Measurements from ENCODE around the gene GGT6.
A peak's percentile ranks its signal among the peaks of the same experiment; 100 is the strongest.
"Not testable (repeated sequence)": the region's sequence is repeated elsewhere in the genome, so short reads cannot be mapped to it uniquely, and the experiment has no call there.

Gene GGT6

GRCh38 chr17:4591529-4591928 lies 31.2 kb upstream of the GGT6 start:
- DNase-seq, result no peak

DNA sequence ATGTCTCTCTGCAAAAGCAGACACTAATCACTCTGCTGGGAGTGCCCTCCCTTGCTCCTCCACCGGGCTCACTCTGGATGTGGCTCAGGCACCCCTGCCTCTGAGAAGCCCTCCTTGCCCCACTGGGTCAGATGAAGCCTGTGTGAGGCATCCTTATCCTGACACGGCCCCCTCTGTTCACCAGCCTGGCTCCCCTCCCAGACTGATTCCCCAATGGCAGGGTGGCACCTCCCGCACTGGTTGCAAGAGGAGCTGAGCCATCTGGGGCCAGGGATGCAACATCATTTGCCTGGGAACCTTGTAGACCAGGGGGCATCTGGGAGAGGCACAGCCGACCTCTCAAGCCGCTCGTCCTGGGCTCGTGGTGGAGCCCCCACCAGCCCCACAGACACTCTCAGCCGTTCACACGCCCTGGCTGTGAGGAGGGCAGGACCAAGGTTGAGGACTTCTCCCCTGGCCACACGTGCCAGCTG lies 30.6 kb upstream of the GGT6 start:
- DNase-seq, result no peak

DNA sequence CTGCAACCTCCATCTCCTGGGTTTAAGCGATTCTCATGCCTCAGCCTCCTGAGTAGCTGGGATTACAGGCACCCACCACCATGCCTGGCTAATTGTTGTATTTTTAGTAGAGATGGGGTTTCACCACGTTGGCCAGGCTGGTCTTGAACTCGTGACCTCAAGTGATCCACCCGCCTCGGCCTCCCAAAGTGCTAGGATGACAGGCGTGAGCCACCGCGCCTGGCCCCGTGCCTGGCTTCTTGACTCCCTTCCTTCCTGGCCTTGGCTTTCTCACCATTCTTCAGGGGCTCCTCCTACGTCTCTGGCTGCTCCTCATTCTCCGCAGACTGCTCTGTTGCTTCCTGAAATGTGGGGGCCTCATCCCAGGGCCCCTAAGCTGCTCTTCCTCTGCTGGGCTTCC lies 29.7 kb upstream of the GGT6 start:
- DNase-seq, result not testable (repeated sequence)

DNA sequence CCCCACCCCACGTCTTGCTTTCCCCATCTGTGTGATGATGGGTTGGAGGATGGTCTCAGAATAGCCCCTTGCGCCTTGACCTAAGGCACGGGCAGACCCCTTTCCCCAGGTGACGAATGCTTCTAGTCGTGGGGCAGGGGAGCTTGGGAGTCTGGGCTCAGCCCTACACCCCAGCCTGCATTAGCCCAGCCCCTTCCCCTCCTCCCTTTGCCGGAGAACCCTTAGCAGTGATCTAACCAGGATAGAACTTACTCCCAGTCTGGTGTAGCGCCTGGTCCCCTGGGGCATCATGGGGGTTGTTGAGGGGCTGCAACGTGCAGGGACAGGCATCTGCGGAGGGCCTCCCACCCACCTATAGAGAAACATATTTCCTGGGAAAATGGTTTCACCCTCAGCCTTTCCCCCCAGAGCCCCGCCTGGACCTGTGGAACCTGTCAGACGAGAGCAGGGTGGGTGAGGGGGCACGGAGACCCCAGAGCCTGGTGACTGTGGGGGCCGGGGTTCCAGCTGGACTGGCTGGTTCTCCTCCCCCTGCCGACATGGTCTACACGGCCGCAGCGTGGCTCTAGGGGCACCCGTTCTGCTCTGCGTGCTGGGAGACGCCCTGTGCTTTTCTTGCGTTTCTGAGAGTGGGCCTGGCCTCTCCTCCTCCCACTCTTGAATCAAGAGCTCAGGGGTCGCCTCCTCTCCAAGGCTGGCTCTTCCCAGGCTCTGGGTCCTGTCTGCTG lies 28.7 kb upstream of the GGT6 start:
- no peak for DNase-seq

GRCh38 chr17:4588391-4588790 lies 28.0 kb upstream of the GGT6 start:
- DNase-seq, result no peak

DNA sequence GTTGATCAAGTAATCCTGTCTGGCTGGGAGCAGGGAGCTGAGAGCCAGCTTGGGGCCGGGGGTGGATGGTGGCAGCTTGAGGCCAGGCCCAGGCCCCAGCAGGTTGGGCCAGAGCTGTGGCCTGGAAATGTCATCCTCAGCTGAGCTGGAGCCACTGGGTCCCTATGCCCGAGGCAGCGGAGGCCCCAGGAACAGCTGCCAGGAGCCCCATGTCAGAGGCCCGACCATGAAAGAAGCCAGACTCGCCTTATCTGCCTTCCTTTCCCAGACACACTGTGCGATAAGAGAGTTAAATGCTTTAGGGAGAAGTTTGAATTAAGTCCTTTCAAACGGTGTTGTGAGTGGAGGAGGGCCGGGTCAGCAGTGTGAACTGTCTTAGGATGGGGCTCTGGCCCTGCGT lies 27.4 kb upstream of the GGT6 start:
- DNase-seq, result no peak

DNA sequence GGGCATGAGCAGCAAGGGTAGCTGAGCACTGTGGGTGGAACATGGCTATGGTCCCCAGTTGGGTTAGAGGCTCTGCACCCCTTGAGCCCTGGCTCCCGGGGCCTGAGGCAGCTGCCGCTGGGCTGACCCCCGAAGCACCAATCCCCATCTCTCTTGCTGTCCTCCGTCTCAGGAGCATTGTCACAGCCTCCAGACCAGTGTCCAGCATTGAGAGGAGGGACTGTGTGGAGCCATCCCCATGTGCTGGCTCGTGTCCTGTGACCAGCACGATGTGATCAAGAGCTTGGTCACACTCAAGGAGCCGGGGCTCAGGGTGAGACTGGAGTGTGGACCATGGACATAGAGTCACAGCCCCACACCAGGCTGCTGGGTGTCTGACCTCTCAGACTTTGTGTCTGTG lies 26.8 kb upstream of the GGT6 start:
- no peak for DNase-seq

GRCh38 chr17:4586043-4586442 lies 25.7 kb upstream of the GGT6 start:
- DNase-seq, result no peak

- no peak for DNase-seq
Observed at GRCh38 chr17:4585638-4585994, 25.2 kb upstream of the GGT6 start.

GRCh38 chr17:4584917-4585637 lies 24.7 kb upstream of the GGT6 start:
- no peak for DNase-seq

DNA sequence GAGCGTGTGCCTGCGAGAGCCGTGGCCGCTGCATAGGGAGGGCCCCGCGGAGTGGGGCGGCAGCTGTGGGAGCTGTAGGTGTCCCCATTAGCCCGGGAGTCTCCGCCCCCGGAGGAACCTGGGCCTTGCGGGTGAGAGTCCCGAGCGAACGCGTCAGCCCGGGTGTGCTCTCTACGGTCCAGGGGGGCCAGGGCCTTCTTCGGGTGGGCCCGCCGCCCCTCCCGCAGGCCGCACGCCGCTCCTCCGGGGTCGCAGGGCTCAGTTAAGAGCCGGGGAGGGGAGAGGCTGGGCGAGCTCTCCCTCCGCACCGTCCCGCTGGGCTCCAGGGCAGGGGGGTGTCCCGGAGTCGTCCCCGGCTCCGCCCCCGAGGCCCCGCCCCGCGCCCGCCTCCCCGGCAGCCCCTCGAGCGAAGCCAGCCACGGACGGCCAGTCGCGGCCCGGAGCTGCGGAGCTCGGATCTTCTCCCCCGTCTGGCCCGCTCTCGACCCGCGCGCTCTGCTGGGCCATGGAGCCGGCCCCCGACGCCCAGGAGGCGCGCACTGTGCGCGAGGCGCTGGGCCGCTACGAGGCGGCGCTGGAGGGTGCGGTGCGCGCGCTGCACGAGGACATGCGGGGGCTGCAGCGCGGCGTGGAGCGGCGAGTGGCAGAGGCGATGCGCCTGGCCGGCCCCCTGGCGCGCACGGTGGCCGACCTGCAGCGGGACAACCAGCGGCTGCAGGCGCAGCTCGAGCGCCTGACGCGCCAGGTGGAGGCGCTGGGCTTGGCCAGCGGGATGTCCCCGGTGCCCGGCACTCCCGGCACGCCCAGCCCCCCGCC lies 23.9 kb upstream of the GGT6 start, which contains the start of gene SMTNL2:
TSS of gene SMTNL2 (plus strand) at position 429 of the 816 bp plus-strand sequence. CDS start at position 506, 77 bp downstream.
- DNase-seq, result peak; percentile 8

- peak; percentile 7 for DNase-seq
Observed at GRCh38 chr17:4583782-4584100, 23.4 kb upstream of the GGT6 start.

- no peak for DNase-seq
Observed at GRCh38 chr17:4583206-4583605, 22.8 kb upstream of the GGT6 start.

GRCh38 chr17:4582691-4583090 lies 22.3 kb upstream of the GGT6 start:
- DNase-seq, result no peak

GRCh38 chr17:4582101-4582501 lies 21.7 kb upstream of the GGT6 start:
- no peak for DNase-seq

DNA sequence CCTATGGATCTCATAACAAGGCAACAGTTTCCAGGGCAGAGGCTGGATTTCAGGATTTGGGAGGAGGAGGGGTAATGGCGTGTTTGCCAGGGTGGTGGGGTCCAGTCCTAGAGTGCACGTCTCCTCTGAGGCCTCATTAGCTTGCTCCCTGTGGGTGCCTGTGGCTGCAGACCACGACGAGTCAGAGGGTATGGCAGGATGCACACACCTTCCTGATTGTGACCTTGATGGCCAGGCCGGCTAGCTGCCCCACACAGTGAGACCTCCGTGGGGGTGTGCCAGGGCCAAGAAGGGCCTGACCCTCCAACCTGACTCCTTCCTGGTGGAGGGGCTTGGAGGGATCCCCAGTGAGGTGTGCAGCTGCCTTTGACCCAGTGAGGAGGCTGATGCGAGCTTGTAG lies 19.9 kb upstream of the GGT6 start:
- no peak for DNase-seq

- DNase-seq, result no peak
Observed at GRCh38 chr17:4579678-4580077, 19.3 kb upstream of the GGT6 start.

GRCh38 chr17:4578349-4578748 lies 18.0 kb upstream of the GGT6 start:
- not testable (repeated sequence) for DNase-seq

- no peak for DNase-seq
Observed at GRCh38 chr17:4577386-4577993, 17.1 kb upstream of the GGT6 start.

DNA sequence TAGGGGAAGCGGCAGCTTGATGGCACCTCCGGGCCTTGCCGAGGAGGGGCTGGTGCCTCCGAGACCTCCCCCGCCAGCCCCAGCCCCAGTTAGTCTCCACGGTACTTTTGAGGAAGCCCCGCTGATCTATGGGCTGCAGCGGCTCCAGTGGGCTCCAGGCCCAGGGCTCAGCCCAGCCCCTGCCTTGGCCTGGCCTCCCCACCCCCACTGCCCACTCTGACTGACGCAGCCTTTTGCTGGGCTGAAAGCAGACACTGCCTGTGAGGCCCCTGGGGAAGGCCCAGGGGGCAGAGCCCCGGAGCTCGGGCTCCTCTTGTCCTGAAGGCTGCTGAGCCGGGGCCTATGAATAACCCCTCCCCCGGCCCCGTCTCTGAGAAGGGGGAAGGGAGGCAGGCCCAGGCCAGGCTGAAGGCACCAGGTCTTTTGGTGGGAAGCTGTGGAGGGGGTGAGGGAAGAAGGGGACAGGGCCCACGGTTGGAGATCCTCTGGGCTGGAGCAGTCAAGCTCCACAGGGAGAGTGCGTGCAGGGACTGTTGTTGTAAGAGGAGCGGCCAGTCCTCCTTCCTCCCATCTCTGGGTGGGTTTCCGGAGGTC lies 16.4 kb upstream of the GGT6 start:
- no peak for DNase-seq

DNA sequence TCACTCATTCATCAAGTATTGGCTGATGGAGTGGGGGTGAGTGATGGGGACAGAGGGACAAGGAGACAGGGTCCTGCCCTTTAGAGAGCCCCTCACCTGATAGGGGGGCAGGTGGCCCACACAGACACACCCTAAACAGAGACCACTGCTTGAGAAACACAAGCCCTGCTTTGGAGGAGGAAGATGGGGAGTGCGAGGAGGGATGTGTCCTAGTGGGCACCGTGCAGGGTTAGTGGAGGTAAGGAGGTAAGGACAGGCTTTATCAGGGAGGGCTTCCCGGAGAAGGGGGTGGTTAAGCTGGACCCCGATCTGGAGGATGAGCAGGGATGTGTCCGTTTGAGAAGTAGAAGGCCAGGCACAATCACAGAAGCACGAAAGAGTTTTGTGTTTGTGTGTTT lies 15.8 kb upstream of the GGT6 start:
- no peak for DNase-seq

DNA sequence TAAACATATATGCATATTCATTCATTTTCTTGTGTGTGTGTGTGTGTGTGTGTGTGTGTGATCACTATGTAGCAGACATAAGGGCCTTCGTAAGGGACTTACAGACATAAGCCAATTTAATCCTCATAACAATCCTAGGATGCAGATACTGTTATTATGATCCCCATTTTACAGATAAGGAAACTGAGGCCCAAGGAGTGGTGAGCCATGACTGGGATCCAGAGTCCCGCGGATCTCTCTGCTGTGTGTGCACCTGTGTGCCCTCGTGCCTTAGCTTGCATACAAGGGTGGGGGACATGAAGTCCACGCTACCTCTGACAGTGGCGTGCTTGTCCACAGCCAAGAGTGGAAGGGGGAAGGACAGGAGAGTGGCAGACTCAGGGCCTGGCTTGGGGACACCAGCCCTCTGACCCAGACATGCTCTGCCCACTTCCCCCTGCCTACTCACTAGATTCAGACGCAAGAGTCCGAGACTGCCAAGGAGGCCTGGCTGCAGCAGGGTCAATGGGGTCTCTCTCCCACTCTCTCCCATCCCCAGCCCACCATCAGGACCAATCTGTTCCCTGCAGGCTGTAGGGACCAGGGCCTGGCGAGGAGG lies 14.2 kb upstream of the GGT6 start:
- DNase-seq, result no peak

DNA sequence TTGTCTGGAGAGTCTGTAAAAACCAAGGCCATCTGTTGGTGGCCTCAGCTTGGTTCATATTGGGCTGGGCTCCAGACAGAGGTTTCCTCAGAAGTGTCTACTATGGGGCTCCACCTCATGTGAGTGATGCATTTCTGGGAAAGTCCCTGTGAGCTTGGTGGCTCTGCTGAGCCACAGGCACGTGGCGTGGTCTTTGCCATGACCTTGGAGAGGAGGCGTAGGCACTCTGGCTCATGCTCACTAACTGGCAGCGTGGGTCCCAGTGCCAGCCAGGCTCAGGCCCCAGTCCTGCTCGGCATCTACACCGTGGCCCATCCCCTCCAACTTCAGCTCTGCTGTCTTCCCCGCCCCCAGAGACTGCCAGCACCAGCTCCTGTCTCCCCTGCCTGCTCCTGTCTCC lies 13.3 kb upstream of the GGT6 start:
- peak; percentile 56 for DNase-seq
